SK-N-SH treated with all-trans-retinoic acid at 6 μM for 48 hours (cell line): ENCODE results near the gene GMNN.

Experiments used
- ARNTL ChIP-seq: fragments of 450-650 bp; formaldehyde crosslinking; IDR thresholded peaks from 2 replicates; pipeline ENCODE4 v1.5.0; 2020; ENCODE audit warnings: low read depth, mild to moderate bottlenecking, moderate library complexity, borderline replicate concordance
- GLIS3 ChIP-seq: fragments of 250-450 bp; sonication (Bioruptor Pico); IDR thresholded peaks from 2 replicates; pipeline ENCODE4 v1.5.0; 2020; ENCODE audit warnings: mild to moderate bottlenecking, moderate library complexity
- ISL1 ChIP-seq: fragments of 250-450 bp; sonication (Bioruptor Pico); IDR thresholded peaks from 2 replicates; pipeline ENCODE4 v2.1.2; 2022; ENCODE audit warnings: mild to moderate bottlenecking, moderate library complexity
- TF ChIP-seq, protein P1 (sequence below): fragments of 250-450 bp; sonication (Bioruptor Pico); IDR thresholded peaks from 2 replicates; pipeline ENCODE4 v1.5.0; 2020; ENCODE audit warnings: mild to moderate bottlenecking, moderate library complexity

GRCh38 chr6:24797596-24798216 lies 23.0 kb downstream of the GMNN start:
- TF ChIP-seq ISL1 (no peak), GLIS3 (CRISPR knock-in tag) (no peak), ARNTL (no peak)
- TF ChIP-seq, protein P1, sequence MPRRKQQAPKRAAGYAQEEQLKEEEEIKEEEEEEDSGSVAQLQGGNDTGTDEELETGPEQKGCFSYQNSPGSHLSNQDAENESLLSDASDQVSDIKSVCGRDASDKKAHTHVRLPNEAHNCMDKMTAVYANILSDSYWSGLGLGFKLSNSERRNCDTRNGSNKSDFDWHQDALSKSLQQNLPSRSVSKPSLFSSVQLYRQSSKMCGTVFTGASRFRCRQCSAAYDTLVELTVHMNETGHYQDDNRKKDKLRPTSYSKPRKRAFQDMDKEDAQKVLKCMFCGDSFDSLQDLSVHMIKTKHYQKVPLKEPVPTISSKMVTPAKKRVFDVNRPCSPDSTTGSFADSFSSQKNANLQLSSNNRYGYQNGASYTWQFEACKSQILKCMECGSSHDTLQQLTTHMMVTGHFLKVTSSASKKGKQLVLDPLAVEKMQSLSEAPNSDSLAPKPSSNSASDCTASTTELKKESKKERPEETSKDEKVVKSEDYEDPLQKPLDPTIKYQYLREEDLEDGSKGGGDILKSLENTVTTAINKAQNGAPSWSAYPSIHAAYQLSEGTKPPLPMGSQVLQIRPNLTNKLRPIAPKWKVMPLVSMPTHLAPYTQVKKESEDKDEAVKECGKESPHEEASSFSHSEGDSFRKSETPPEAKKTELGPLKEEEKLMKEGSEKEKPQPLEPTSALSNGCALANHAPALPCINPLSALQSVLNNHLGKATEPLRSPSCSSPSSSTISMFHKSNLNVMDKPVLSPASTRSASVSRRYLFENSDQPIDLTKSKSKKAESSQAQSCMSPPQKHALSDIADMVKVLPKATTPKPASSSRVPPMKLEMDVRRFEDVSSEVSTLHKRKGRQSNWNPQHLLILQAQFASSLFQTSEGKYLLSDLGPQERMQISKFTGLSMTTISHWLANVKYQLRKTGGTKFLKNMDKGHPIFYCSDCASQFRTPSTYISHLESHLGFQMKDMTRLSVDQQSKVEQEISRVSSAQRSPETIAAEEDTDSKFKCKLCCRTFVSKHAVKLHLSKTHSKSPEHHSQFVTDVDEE: no peak
